Peyer's patch (tissue), 4 donors: ENCODE measurements around the gene NPBWR2.

Experiments
- POLR2A ChIP-seq, 2 donors: fragments of 450-650 bp; IDR thresholded peaks; one replicate each; pipeline ENCODE4 v1.5.1; 2017; ENCODE audit warnings: antibody characterized with exemption in 2 of 2, mild to moderate bottlenecking in 2 of 2, moderate library complexity in 2 of 2
- TF ChIP-seq, protein P1 (sequence below), 6 experiments: fragments of 450-650 bp in 4 of 6; fragments of 200-600 bp in 2 of 6; sonication (generic) in 1 of 6; IDR thresholded peaks; one replicate each; pipeline ENCODE4 v1.5.1; 2017 to 2019; ENCODE audit warnings: antibody characterized with exemption in 6 of 6, mild to moderate bottlenecking in 3 of 6, moderate library complexity in 1 of 6

DNA sequence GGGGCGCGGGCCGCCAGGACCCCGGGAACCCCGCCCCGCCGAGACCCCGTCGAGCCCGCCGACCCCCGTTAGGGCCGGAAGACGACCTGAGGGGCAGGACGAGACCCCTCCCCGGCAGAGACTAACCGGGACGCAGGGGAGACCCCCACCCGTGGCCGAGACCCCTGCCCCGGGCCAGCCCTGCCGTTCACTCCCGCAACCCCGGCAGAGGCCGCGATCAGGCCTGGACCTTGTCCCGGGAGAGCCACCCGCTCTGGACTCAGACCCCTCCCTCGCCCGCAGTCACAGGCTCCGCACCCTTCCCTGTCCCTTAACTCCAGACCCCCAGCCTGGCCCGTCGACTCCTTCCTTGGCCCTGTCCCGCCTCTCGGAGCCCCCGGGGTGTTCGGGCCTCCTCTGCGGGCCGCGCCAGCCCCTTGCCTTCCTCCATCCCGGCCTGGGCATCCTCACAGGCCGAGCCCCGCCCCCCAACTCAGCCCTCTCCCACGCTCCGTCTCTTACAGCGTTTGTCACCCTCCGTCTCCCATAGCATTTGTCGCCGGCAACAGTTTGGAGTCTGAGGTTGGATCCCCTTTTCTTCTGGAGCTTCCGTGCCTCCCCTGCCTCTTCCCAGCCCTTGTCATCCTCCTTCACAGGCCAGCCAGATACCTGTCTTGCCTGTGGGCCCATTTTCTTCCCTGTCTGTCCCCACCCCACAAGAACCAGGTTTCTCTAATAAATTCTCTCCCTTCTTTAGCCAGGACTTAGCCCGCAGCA lies 43.8 kb downstream of the NPBWR2 start:
- TF ChIP-seq, protein P1, sequence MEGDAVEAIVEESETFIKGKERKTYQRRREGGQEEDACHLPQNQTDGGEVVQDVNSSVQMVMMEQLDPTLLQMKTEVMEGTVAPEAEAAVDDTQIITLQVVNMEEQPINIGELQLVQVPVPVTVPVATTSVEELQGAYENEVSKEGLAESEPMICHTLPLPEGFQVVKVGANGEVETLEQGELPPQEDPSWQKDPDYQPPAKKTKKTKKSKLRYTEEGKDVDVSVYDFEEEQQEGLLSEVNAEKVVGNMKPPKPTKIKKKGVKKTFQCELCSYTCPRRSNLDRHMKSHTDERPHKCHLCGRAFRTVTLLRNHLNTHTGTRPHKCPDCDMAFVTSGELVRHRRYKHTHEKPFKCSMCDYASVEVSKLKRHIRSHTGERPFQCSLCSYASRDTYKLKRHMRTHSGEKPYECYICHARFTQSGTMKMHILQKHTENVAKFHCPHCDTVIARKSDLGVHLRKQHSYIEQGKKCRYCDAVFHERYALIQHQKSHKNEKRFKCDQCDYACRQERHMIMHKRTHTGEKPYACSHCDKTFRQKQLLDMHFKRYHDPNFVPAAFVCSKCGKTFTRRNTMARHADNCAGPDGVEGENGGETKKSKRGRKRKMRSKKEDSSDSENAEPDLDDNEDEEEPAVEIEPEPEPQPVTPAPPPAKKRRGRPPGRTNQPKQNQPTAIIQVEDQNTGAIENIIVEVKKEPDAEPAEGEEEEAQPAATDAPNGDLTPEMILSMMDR (IDR thresholded peaks at IDR 0.05), result no peak
- TF ChIP-seq POLR2A (IDR thresholded peaks at IDR 0.05), result no peak
